Activated CD8-positive, alpha-beta memory T cell treated with anti-CD3 and anti-CD28 coated beads, Interleukin-2, amount 10 ng/mL, durations not matched to agents 7 days and 5 days (primary cell): ENCODE data around the gene MRPL53. TPM values are rescaled to one million over a fixed set of nuclear protein-coding genes. Genes with fewer than 3 reads are reported as not detected.
"Not testable (repeated sequence)": the region's sequence is repeated elsewhere in the genome, so short reads cannot be mapped to it uniquely, and the experiment has no call there.

Experiments used
- ATAC-seq: fragments of 150-1000 bp; cut with Tn5 transposase; one replicate; pipeline ENCODE4 v1.10.0; 2021; ENCODE audit warnings: moderate library complexity
- CTCF ChIA-PET: fragments of 350-600 bp; sonication (Branson Sonifier 250); formaldehyde crosslinking; loops from one replicate; lab custom pipeline; 2021; ENCODE audit warnings: antibody characterized with exemption; lab: Charles Lee
- DNase-seq: peaks from one replicate; pipeline ENCODE4 v3.0.0-alpha.2; 2020
- H3K27ac Mint-ChIP-seq: one replicate; pipeline ENCODE4 v1.8.0; 2021; ENCODE audit warnings: mild to moderate bottlenecking, mixed read lengths
- H3K27me3 Mint-ChIP-seq: one replicate; pipeline ENCODE4 v1.8.0; 2021; ENCODE audit warnings: mixed read lengths
- H3K36me3 Mint-ChIP-seq: one replicate; pipeline ENCODE4 v1.8.0; 2021; ENCODE audit warnings: mild to moderate bottlenecking, mixed read lengths
- H3K4me1 Mint-ChIP-seq: one replicate; pipeline ENCODE4 v1.8.0; 2021; ENCODE audit warnings: mixed read lengths
- H3K4me3 Mint-ChIP-seq: one replicate; pipeline ENCODE4 v1.8.0; 2021; ENCODE audit warnings: mild to moderate bottlenecking, moderate library complexity, mixed read lengths
- H3K9me3 Mint-ChIP-seq: one replicate; pipeline ENCODE4 v1.8.0; 2022; ENCODE audit warnings: low read depth, mixed read lengths
- total RNA-seq, 2 experiments: library from RNA; stranded (reverse); gene quantifications; one replicate each; pipeline ENCODE4 v1.2.3, GENCODE V29; 2021

MRPL53 gene
- total RNA-seq, 2 experiments from 2014 or later = 93.9 to 111 TPM

- DNase-seq = no peak
- CTCF ChIA-PET = interaction anchor here (0.7 to 3.8 kb wide), 3 partner anchors 10 to 123 kb away, joined by 3 to 19 read pairs (median 4); partner anchors contain the start of genes CCDC142, MRPL53 and TTC31
- H3K9me3 Mint-ChIP-seq = no peaks in the 10 kb centered on the region
- H3K36me3 Mint-ChIP-seq = peaks cover 13% of the 10 kb centered on the region
- no peak overlapping the region for H3K4me3 Mint-ChIP-seq
- H3K27ac Mint-ChIP-seq = no peak overlapping the region
- no peaks in the 10 kb centered on the region for H3K27me3 Mint-ChIP-seq
- peaks cover 34% of the 10 kb centered on the region for H3K4me1 Mint-ChIP-seq
- no peak for ATAC-seq
These were observed 10.3 kb downstream of the MRPL53 start for GRCh38 chr2:74462054-74462785.

GRCh38 chr2:74461187-74462053, 11.1 kb downstream of the MRPL53 start:
- CTCF ChIA-PET = interaction anchor here (1.0 to 3.8 kb wide), 2 partner anchors 21 to 124 kb away, joined by 4 to 19 read pairs; partner anchors contain the start of genes CCDC142 and TTC31
- DNase-seq = no peak
- no peak for ATAC-seq
- Mint-ChIP-seq H3K27me3 (no peaks in the 10 kb centered on the region), H3K9me3 (no peaks in the 10 kb centered on the region), H3K36me3 (peaks cover 14% of the 10 kb centered on the region), H3K4me3 (no peak overlapping the region), H3K4me1 (peaks cover 42% of the 10 kb centered on the region), H3K27ac (no peak overlapping the region)

GRCh38 chr2:74460187-74460586, 12.3 kb downstream of the MRPL53 start:
- CTCF ChIA-PET = interaction anchor here (3.8 to 4.2 kb wide), 2 partner anchors 22 to 71 kb away, joined by 19 to 27 read pairs; partner anchors contain the start of genes AUP1, CCDC142, HTRA2 and TTC31
- H3K36me3 Mint-ChIP-seq = peaks cover 14% of the 10 kb centered on the region
- H3K9me3 Mint-ChIP-seq, H3K27me3 Mint-ChIP-seq, ATAC-seq, H3K4me3 Mint-ChIP-seq, DNase-seq, H3K27ac Mint-ChIP-seq: not testable (repeated sequence)
- H3K4me1 Mint-ChIP-seq = peaks cover 49% of the 10 kb centered on the region

DNA sequence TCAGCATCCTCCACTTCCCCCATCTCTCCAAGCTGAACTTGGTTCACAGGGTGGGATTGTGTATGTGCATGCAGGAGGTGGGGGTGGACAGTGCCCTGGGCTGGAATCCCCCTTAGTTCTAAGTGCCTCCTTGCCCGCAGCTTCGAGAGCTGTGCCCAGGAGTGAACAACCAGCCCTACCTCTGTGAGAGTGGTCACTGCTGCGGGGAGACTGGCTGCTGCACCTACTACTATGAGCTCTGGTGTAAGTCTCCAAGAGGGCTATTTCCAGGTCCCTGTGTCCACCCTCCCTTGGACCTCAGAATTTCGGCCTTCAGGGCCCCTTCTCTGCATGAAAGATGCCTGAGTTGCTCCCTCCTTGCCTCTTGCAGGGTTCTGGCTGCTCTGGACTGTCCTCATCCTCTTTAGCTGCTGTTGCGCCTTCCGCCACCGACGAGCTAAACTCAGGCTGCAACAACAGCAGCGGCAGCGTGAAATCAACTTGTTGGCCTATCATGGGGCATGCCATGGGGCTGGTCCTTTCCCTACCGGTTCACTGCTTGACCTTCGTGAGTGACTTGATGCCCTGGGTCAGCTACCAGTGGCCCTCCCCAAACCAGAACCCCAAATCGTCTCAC, 12.9 kb downstream of the MRPL53 start:
- CTCF ChIA-PET = interaction anchor here (3.8 to 7.4 kb wide), 4 partner anchors 14 to 71 kb away, joined by 19 to 66 read pairs (median 42); partner anchors contain the start of genes AUP1, CCDC142, HTRA2 and MRPL53
- not testable (repeated sequence) for ATAC-seq, H3K9me3 Mint-ChIP-seq, H3K27me3 Mint-ChIP-seq, DNase-seq
- peaks cover 16% of the 10 kb centered on the region for H3K36me3 Mint-ChIP-seq
- peaks cover 53% of the 10 kb centered on the region for H3K4me1 Mint-ChIP-seq
- peak overlapping the region; percentile 94 for H3K4me3 Mint-ChIP-seq
- H3K27ac Mint-ChIP-seq = peak overlapping the region; percentile 95

DNA sequence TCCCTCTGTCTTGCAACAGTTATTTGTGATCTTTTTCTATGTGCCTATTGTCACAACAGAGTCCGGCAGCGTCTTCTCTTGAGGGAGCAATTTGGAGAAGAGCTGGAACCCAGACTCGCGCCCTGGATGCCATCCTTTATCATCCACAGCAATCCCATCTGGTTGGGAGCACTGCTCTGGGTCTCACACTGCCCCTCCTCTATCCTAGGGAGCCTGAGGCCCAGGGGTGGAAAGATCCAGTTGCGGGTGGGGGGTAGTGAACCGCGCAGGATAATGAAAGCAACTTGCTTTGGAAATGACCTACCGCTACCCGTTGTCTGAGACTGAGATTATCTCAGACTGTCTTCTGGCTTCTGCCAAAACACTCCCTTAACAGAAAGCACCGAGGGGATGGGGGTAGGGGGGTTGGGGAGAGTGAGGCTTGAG, 13.5 kb downstream of the MRPL53 start:
- Mint-ChIP-seq H3K9me3 (no peaks in the 10 kb centered on the region), H3K27me3 (no peaks in the 10 kb centered on the region), H3K27ac (peak overlapping the region; percentile 95), H3K4me1 (peaks cover 53% of the 10 kb centered on the region), H3K36me3 (peaks cover 16% of the 10 kb centered on the region), H3K4me3 (peak overlapping the region; percentile 94)
- no peak for DNase-seq
- no peak for ATAC-seq
- CTCF ChIA-PET = interaction anchor here (1.4 to 7.4 kb wide), 5 partner anchors 9 to 125 kb away, joined by 3 to 66 read pairs (median 27); partner anchors contain the start of genes AUP1, CCDC142, HTRA2 and MRPL53

DNA sequence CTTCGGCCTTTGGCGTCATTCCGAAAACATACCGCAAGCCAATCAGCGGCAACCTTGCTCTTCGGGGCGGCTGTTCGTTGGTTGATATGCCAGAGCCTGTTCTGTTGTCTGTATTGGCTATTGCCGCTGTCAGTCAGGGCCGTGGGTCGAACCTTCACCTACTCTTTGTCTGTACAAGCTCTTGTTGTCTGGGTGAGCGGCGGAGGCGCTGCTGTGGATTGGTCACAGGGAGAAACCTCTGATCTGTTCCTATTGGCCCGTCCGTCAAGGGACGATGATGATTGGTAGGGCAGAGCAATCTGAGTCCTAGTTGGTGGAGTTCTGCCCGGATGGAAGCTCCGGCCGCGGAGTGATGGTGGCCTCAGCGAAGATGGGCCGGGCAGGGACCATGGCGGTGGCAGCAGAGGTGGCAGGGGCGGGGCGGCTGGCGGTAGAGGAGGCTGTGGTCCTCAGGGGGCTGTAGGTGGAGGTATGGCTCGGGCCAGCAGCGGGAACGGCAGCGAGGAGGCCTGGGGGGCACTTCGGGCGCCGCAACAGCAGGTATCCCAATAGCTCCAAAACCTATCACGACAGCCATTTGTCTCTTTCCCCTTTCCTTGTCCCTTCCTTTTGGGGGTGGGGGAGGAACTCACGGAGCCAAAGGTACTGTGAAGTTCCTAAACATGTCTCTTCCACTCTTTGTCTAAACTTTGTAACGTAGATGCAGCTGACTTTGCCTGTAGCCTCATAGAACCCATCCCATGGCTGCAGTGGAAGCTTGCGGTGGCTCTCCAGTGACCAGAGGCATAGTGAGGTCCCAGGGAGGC, 14.1 kb downstream of the MRPL53 start, which contains the start of gene WBP1:
WBP1 (plus strand) TSS at position 307 of the 806 bp plus-strand sequence; CDS start at position 472, 165 bp downstream.
- H3K4me3 Mint-ChIP-seq = peak within 1 kb of the TSS; percentile 94

GRCh38 chr2:74457549-74458131, 14.8 kb downstream of the MRPL53 start:
- Mint-ChIP-seq H3K36me3 (peaks cover 10% of the 10 kb centered on the region), H3K4me1 (peaks cover 55% of the 10 kb centered on the region), H3K9me3 (no peaks in the 10 kb centered on the region), H3K27me3 (no peaks in the 10 kb centered on the region), H3K4me3 (peak overlapping the region; percentile 94), H3K27ac (peak overlapping the region; percentile 95)
- peak; percentile 42 for ATAC-seq
- CTCF ChIA-PET = interaction anchor here (1.0 to 7.4 kb wide), 9 partner anchors 10 to 259 kb away, joined by 3 to 66 read pairs (median 7); partner anchors contain the start of genes AUP1, CCDC142, HTRA2 and MRPL53
- DNase-seq = peak; percentile 91

More for the DNA sequence above, 14.1 kb downstream of the MRPL53 start, which contains the start of gene WBP1:
- Mint-ChIP-seq H3K27me3 (no peaks in the 10 kb centered on the region), H3K27ac (peak within 1 kb of the TSS; percentile 95), H3K36me3 (peaks cover 16% of the 10 kb centered on the region), H3K4me1 (peaks cover 51% of the 10 kb centered on the region), H3K9me3 (no peaks in the 10 kb centered on the region)
- CTCF ChIA-PET = interaction anchor here (1.0 to 7.4 kb wide), 8 partner anchors 9 to 259 kb away, joined by 3 to 66 read pairs (median 8); partner anchors contain the start of genes AUP1, CCDC142, HTRA2 and MRPL53
- DNase-seq (peak; percentile 100), ATAC-seq (peak; percentile 86)

DNA sequence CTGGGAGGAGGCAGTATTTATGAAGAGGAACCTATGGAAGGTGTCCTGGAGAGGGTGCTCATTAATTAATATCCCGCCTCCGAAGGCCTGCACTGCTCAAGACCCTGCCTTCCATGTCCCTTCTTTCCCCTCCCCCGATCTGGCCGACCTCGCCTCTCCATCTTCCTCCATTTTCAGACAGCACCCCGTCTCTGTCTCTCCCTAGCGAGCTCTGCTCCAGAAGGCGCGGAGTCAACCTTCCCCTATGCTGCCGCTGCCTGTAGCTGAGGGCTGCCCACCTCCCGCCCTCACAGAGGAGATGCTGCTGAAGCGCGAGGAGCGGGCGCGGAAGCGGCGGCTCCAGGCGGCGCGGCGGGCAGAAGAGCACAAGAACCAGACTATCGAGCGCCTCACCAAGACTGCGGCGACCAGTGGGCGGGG, 15.3 kb downstream of the MRPL53 start:
- CTCF ChIA-PET = interaction anchor here (1.2 to 7.4 kb wide), 8 partner anchors 9 to 109 kb away, joined by 3 to 66 read pairs (median 10); partner anchors contain the start of genes AUP1, CCDC142, HTRA2 and MOGS
- H3K36me3 Mint-ChIP-seq = peaks cover 9% of the 10 kb centered on the region
- no peaks in the 10 kb centered on the region for H3K9me3 Mint-ChIP-seq
- DNase-seq (no peak), ATAC-seq (no peak)
- H3K4me3 Mint-ChIP-seq = peak overlapping the region; percentile 94
- peaks cover 59% of the 10 kb centered on the region for H3K4me1 Mint-ChIP-seq
- H3K27me3 Mint-ChIP-seq = no peaks in the 10 kb centered on the region
- peak overlapping the region; percentile 95 for H3K27ac Mint-ChIP-seq

DNA sequence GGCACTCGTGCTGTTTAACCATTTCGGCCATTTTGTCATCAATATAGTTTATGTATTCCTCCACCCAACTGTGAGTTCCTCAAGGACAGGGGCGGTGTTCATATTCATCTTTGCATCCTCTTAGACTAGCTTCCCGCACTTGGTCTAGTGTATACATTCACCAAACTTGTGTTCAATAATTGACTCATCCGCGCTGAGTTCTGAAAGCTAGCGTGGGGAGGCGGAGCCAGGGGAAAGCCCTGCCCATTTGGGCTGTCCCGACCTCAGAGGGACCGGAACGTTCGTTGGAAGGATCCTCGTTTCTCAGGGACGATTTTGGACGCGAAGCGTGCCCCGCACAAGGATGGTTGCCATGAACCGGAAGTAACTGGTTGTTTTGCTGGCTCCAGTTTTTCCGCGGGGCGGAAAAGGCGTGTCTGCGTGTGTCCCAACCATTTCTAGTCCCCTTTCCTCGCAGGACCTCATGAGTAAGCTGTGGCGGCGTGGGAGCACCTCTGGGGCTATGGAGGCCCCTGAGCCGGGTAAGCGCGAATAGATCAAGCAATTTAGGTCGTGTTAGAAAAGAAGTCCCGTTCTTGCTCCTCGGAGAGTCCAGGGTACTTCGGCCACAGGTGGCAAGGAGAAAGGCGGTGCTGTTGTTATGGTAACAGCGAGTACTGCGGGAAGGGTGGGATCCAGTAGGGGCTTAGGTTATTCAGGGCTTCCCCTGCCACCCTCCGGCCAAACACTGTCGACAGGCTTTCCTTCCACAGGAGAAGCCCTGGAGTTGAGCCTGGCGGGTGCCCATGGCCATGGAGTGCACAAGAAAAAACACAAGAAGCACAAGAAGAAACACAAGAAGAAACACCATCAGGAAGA, 17.6 kb downstream of the MRPL53 start, which contains the start of gene INO80B:
INO80B (plus strand) TSS at position 434 of the 858 bp plus-strand sequence; CDS start at position 464, 30 bp downstream.
- peak; percentile 53 for ATAC-seq
- peak; percentile 98 for DNase-seq
- Mint-ChIP-seq H3K27me3 (no peaks in the 10 kb centered on the region), H3K36me3 (peaks cover 4% of the 10 kb centered on the region), H3K4me3 (peak within 1 kb of the TSS; percentile 94), H3K4me1 (peaks cover 54% of the 10 kb centered on the region), H3K9me3 (no peaks in the 10 kb centered on the region), H3K27ac (peak within 1 kb of the TSS; percentile 89)
- CTCF ChIA-PET = interaction anchor here (0.8 to 7.4 kb wide), 12 partner anchors 11 to 205 kb away, joined by 3 to 66 read pairs (median 4); partner anchors contain the start of genes C2orf81, CCDC142, LBX2 and MOGS

GRCh38 chr2:74450570-74451190, 21.8 kb downstream of the MRPL53 start:
- Mint-ChIP-seq H3K27ac (no peak overlapping the region), H3K36me3 (peaks cover 1% of the 10 kb centered on the region), H3K9me3 (no peaks in the 10 kb centered on the region), H3K4me1 (peaks cover 26% of the 10 kb centered on the region), H3K4me3 (no peak overlapping the region), H3K27me3 (peaks cover 10% of the 10 kb centered on the region)
- CTCF ChIA-PET = interaction anchor here (1.2 kb wide), 1 partner anchor 43 kb away, joined by 3 read pairs; no protein-coding TSS in a partner anchor
- no peak for DNase-seq
- ATAC-seq = no peak
